C4-2B (cell line): ENCODE data around the gene CAMTA1.

Source experiments
- H3K27ac ChIP-seq: fragments of 450-650 bp; 2 replicates; pipeline ENCODE4 v1.5.1; 2017
- ZFX ChIP-seq: fragments of 450-650 bp; IDR thresholded peaks from 2 replicates; pipeline ENCODE4 v1.6.1; 2017
- TF ChIP-seq, protein P1 (sequence below): fragments of 450-650 bp; conservative IDR thresholded peaks from 2 replicates; pipeline ENCODE4 v1.5.1; 2017; ENCODE audit warnings: mild to moderate bottlenecking

Gene CAMTA1

DNA sequence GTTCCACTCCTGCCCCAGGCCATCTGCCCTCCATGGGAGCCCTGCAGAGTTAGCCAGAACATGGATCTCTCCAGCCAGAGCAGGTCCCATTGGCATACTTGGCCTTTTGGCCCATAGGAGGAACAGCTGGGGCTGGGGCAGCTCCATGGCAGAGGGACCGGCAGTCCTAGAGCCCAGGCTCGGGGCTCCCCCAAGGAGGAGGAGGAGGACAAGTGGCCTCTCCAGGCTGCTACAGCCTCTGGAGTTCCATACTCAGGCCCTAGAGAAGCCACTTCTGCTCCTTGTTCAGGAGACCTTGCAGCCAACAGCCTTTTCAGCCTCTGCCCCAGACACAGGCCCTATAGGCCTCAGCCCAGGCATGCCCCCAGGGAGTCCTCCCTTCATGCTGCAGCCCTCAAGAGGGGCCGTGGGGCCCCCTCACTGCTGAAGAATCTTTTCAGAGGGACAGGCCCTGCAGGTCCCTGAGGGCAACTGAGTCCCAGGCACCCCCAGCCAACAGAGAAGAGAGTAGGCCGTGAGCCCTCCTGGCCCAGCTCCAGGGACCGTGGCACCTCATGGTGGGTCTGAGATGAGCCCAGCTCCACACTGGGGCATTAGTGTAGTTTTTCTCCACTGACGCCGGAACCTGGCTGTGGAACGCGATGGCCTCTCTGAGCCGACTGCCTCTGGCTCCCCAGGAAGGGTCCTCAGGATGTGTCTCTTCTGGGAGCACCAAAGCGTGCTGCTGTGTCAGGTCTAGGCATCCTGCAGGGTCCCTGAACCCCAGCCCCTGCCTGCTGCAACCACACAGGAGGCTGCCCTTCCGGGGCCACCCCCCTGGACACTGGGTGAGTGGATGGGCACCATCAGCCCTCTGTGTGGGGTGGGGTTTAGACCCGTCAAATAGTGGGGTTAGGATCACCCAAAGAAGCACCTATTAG is 688.2 kb downstream of the CAMTA1 start:
- no peak overlapping the region for H3K27ac ChIP-seq
- TF ChIP-seq, protein P1, sequence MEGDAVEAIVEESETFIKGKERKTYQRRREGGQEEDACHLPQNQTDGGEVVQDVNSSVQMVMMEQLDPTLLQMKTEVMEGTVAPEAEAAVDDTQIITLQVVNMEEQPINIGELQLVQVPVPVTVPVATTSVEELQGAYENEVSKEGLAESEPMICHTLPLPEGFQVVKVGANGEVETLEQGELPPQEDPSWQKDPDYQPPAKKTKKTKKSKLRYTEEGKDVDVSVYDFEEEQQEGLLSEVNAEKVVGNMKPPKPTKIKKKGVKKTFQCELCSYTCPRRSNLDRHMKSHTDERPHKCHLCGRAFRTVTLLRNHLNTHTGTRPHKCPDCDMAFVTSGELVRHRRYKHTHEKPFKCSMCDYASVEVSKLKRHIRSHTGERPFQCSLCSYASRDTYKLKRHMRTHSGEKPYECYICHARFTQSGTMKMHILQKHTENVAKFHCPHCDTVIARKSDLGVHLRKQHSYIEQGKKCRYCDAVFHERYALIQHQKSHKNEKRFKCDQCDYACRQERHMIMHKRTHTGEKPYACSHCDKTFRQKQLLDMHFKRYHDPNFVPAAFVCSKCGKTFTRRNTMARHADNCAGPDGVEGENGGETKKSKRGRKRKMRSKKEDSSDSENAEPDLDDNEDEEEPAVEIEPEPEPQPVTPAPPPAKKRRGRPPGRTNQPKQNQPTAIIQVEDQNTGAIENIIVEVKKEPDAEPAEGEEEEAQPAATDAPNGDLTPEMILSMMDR, result no peak
- TF ChIP-seq ZFX, result no peak

- no peak overlapping the region for H3K27ac ChIP-seq
- no peak for TF ChIP-seq ZFX
- TF ChIP-seq, protein P1, result no peak
These were observed 688.9 kb downstream of the CAMTA1 start for GRCh38 chr1:7474143-7474490.

DNA sequence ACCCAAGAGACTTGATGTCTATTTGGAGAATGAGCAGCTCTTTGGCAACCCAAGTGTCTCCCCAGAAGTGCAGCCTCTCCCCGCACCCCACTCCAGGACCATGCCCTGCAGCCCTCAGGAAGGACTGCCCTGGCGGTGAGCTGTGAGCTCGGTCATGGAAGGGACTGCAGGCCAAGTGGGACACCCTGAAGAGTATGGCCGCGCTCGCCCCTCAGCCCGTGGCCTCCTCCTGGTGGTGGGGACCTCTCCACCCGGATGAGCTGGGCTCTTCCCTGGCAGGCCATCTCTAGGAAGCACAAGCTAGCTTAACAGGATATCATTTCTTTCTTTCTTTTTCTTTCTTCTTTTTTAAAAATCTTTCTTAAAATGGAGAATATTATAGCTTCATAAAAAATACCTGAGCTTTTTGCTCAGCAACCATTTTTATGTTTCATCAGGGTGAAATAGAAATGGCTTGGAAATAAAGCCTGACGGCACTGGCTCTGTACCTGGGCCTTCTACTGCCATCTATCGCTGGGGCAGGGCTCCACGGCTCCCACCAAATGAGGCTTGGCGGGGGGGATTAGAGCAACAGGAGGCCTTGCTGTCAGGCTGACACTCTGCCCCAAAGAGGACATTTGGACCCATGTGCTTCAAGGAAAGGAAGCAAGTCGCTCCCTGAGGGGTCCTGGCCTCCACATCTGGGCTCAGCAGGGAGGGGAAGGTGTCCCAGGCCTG is 689.7 kb downstream of the CAMTA1 start:
- H3K27ac ChIP-seq, result no peak overlapping the region
- TF ChIP-seq ZFX, result no peak
- TF ChIP-seq, protein P1, result no peak

GRCh38 chr1:7475691-7476090 is 690.4 kb downstream of the CAMTA1 start:
- TF ChIP-seq, protein P1, result no peak
- no peak for TF ChIP-seq ZFX
- H3K27ac ChIP-seq, result no peak overlapping the region

DNA sequence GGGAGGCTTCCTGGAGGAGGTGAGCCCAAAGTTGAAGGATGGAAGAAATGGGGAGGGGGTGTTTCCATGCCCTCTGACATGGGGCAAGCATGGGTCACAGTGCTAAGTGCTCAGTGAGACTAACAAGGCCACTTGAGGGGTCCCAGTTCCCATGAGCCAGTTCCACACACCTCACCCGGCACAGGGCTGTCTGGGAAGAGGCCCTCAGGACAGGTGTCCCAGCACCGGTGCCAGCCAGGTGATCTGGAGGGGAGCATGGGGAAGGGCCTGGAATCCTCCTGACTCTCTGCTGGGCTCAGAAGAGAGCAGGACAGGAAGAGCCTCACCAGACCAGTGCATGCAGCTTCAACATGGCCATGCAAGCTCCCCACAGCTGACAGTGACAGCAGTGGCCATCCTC is 691.1 kb downstream of the CAMTA1 start:
- TF ChIP-seq ZFX, result no peak
- TF ChIP-seq, protein P1, result no peak
- no peak overlapping the region for H3K27ac ChIP-seq

DNA sequence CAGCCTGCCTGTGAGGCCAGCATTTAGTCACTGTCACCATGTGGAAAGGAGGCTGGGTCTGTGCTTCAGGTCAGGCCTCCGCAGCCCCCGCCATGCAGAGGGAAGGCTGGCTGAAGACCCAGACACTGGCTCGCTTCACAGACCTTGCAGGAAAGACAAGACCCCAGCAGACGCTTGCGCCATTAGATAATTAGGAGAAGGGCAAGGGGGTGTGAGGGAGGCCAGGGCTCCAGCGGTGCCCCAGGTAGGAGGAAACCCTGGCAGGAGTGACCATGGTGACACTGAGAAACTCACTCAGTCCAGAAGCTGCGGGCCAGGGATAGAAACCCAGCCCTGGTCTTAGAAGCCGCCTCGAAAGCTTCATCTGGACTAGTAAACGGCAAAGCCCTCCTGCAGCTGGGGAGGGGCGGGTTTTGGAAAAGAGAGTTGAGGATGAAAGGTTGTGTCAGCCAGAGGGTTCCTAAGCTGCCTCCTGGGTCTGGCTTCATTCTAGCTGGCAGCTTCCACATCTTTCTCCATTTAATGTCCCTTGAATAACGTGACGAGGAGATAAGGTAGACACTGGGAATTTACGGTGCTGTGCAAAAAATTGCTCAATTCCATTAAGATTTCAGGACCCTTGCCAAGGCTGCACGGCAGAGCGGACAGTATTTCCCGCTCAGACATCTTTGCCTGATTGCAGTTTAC is 691.8 kb downstream of the CAMTA1 start:
- H3K27ac ChIP-seq, result no peak overlapping the region
- no peak for TF ChIP-seq ZFX
- TF ChIP-seq, protein P1, result no peak
